Neural progenitor cell (in vitro differentiated cells): ENCODE measurements around the gene GORAB. TPM values are rescaled to one million over a fixed set of nuclear protein-coding genes. Genes with fewer than 3 reads are reported as not detected.

Source experiments
- DNase-seq: peaks from one replicate; pipeline ENCODE4 v3.0.0-alpha.2; 2016; ENCODE audit warnings: low spot score
- H2AFZ ChIP-seq: fragments of 200-600 bp; sonication (generic); replicated peaks from 2 replicates; pipeline ENCODE4 v1.6.1; 2016; ENCODE audit warnings: antibody characterized with exemption
- H3F3A ChIP-seq: fragments of 200-600 bp; sonication (generic); 2 replicates; pipeline ENCODE4 v1.6.1; 2016; ENCODE audit warnings: antibody characterized with exemption, low read depth
- H3K27ac ChIP-seq: fragments of 200-600 bp; sonication (generic); 2 replicates; pipeline ENCODE4 v1.5.1; 2016; ENCODE audit warnings: mild to moderate bottlenecking
- H3K27me3 ChIP-seq: fragments of 200-600 bp; sonication (generic); 2 replicates; pipeline ENCODE4 v1.6.1; 2016; ENCODE audit warnings: mild to moderate bottlenecking, moderate library complexity
- H3K36me3 ChIP-seq: fragments of 200-600 bp; sonication (generic); 2 replicates; pipeline ENCODE4 v1.5.1; 2016
- H3K4me1 ChIP-seq: fragments of 200-600 bp; sonication (generic); 2 replicates; pipeline ENCODE4 v1.6.1; 2016; ENCODE audit warnings: mixed run types
- H3K4me2 ChIP-seq: fragments of 200-600 bp; sonication (generic); 2 replicates; pipeline ENCODE4 v1.6.1; 2016
- H3K4me3 ChIP-seq: fragments of 200-600 bp; sonication (generic); 2 replicates; pipeline ENCODE4 v1.5.1; 2016
- H3K79me2 ChIP-seq: fragments of 200-600 bp; sonication (generic); 2 replicates; pipeline ENCODE4 v1.6.1; 2016; ENCODE audit warnings: low read depth
- H3K9ac ChIP-seq: fragments of 200-600 bp; sonication (generic); 2 replicates; pipeline ENCODE4 v1.6.1; 2016
- H3K9me3 ChIP-seq: fragments of 200-600 bp; sonication (generic); 2 replicates; pipeline ENCODE4 v1.5.1; 2016; ENCODE audit warnings: low read depth
- H4K20me1 ChIP-seq: fragments of 200-600 bp; sonication (generic); 2 replicates; pipeline ENCODE4 v1.6.1; 2016; ENCODE audit warnings: low read depth
- H3K27ac Mint-ChIP-seq: 3 replicates; pipeline ENCODE4 v1.8.0; 2021; ENCODE audit warnings: mixed read lengths
- H3K27me3 Mint-ChIP-seq: 2 replicates; pipeline ENCODE4 v1.8.0; 2022; ENCODE audit warnings: low read depth, mild to moderate bottlenecking, inconsistent platforms, moderate library complexity, mixed read lengths; ENCODE audit not compliant: insufficient read depth
- H3K36me3 Mint-ChIP-seq: 3 replicates; pipeline ENCODE4 v1.8.0; 2021; ENCODE audit warnings: mixed read lengths
- H3K4me1 Mint-ChIP-seq: 3 replicates; pipeline ENCODE4 v1.8.0; 2021; ENCODE audit warnings: mixed read lengths
- H3K4me3 Mint-ChIP-seq: 3 replicates; pipeline ENCODE4 v1.8.0; 2021; ENCODE audit warnings: mild to moderate bottlenecking, moderate library complexity, mixed read lengths
- H3K9me3 Mint-ChIP-seq: 3 replicates; pipeline ENCODE4 v1.8.0; 2020; ENCODE audit warnings: mixed read lengths
- EZH2 ChIP-seq: fragments of 200-600 bp; sonication (generic); IDR thresholded peaks from 2 replicates; pipeline ENCODE4 v1.6.1; 2017; ENCODE audit warnings: antibody characterized with exemption, mild to moderate bottlenecking, moderate library complexity
- EZH2phosphoT487 ChIP-seq: fragments of 200-600 bp; sonication (generic); IDR thresholded peaks from 2 replicates; pipeline ENCODE4 v1.6.1; 2017; ENCODE audit warnings: antibody characterized with exemption
- total RNA-seq: library from RNA; depleted of rRNA; stranded (reverse); fragments of >200 nt; gene quantifications from 2 replicates; pipeline ENCODE4 v1.2.3, GENCODE V29; 2015; ENCODE audit warnings: low replicate concordance
- TF ChIP-seq, protein P1 (sequence below): fragments of 200-600 bp; sonication (generic); IDR thresholded peaks from 2 replicates; pipeline ENCODE4 v1.5.1; 2017; ENCODE audit warnings: antibody characterized with exemption, mild to moderate bottlenecking

The GORAB gene
- total RNA-seq, 1 donor from 2014 or later: 23.8 TPM

DNA sequence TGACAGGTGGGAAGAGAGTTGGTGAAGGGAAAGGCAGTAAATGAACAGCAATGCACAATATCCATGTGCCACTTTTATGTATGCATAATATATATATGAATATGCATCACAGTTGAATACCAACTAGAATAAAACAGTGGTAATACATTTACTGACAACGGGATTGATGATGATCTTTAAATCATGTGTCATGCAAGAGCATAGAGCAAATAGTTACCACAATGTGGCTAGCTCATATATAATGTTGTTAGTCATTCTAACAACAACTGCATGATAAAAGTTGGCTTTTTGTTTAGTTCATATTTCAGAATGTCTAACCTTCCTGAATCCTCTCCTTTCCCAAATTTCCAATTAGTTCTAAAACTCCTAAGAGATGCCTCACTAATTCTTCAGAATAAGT is 46.4 kb downstream of the GORAB start:
- no peaks in the 10 kb centered on the region for H4K20me1 ChIP-seq
- H3F3A ChIP-seq: peaks cover 11% of the 10 kb centered on the region
- Mint-ChIP-seq H3K27me3 (no peaks in the 10 kb centered on the region), H3K27ac (no peak overlapping the region), H3K36me3 (no peaks in the 10 kb centered on the region), H3K9me3 (peaks cover 2% of the 10 kb centered on the region), H3K4me3 (no peak overlapping the region), H3K4me1 (peaks cover 3% of the 10 kb centered on the region)
- H3K79me2 ChIP-seq: no peaks in the 10 kb centered on the region
- H3K27ac ChIP-seq: no peak overlapping the region
- no peak overlapping the region for H3K4me2 ChIP-seq
- H3K9me3 ChIP-seq: no peaks in the 10 kb centered on the region
- no peak overlapping the region for H3K9ac ChIP-seq
- TF ChIP-seq EZH2 (no peak), EZH2phosphoT487 (no peak)
- TF ChIP-seq, protein P1, sequence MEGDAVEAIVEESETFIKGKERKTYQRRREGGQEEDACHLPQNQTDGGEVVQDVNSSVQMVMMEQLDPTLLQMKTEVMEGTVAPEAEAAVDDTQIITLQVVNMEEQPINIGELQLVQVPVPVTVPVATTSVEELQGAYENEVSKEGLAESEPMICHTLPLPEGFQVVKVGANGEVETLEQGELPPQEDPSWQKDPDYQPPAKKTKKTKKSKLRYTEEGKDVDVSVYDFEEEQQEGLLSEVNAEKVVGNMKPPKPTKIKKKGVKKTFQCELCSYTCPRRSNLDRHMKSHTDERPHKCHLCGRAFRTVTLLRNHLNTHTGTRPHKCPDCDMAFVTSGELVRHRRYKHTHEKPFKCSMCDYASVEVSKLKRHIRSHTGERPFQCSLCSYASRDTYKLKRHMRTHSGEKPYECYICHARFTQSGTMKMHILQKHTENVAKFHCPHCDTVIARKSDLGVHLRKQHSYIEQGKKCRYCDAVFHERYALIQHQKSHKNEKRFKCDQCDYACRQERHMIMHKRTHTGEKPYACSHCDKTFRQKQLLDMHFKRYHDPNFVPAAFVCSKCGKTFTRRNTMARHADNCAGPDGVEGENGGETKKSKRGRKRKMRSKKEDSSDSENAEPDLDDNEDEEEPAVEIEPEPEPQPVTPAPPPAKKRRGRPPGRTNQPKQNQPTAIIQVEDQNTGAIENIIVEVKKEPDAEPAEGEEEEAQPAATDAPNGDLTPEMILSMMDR: no peak
- DNase-seq: no peak
- H3K36me3 ChIP-seq: no peaks in the 10 kb centered on the region
- peaks cover 1% of the 10 kb centered on the region for H3K27me3 ChIP-seq
- H2AFZ ChIP-seq: no peak overlapping the region
- H3K4me3 ChIP-seq: no peak overlapping the region
- peaks cover 15% of the 10 kb centered on the region for H3K4me1 ChIP-seq

- Histone ChIP-seq H2AFZ (no peak overlapping the region), H3K4me2 (no peak overlapping the region), H4K20me1 (no peaks in the 10 kb centered on the region)
Measured at GRCh38 chr1:170580636-170581440, 48.9 kb downstream of the GORAB start.

DNA sequence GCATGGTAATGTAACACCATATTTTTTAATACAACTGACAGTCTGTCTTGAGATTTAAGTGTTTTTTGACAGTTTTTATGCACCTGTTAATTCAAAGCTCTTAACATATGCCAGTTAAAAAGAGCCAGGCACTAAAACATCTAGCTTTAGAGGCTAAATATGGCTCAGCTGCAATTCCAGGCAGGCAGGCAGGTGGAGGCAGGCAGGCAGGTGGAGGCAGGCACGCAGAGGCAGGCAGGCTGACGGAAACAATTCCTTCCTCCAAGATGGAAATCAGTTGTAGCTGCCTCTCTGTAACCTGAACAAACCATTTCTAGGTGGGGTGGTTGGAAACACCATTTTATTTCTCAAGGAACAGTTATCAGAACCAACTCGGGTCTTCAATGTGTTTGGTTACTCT is 51.2 kb downstream of the GORAB start:
- no peak overlapping the region for H3K4me2 ChIP-seq
- H3K27ac Mint-ChIP-seq: no peak overlapping the region
- no peaks in the 10 kb centered on the region for H4K20me1 ChIP-seq
- H3K9me3 Mint-ChIP-seq: no peaks in the 10 kb centered on the region
- peaks cover 42% of the 10 kb centered on the region for H3K27me3 ChIP-seq
- DNase-seq: no peak
- TF ChIP-seq EZH2phosphoT487 (no peak), EZH2 (no peak)
- TF ChIP-seq, protein P1: no peak
- peaks cover 34% of the 10 kb centered on the region for H3K4me1 ChIP-seq
- no peaks in the 10 kb centered on the region for H3K36me3 Mint-ChIP-seq
- H3K9me3 ChIP-seq: no peaks in the 10 kb centered on the region
- H2AFZ ChIP-seq: no peak overlapping the region
- H3K27me3 Mint-ChIP-seq: no peaks in the 10 kb centered on the region
- H3K4me3 Mint-ChIP-seq: no peak overlapping the region
- no peak overlapping the region for H3K27ac ChIP-seq
- peaks cover 24% of the 10 kb centered on the region for H3K4me1 Mint-ChIP-seq
- H3K9ac ChIP-seq: no peak overlapping the region
- no peak overlapping the region for H3K4me3 ChIP-seq
- H3K79me2 ChIP-seq: no peaks in the 10 kb centered on the region
- no peaks in the 10 kb centered on the region for H3K36me3 ChIP-seq
- H3F3A ChIP-seq: peaks cover 29% of the 10 kb centered on the region

More at GRCh38 chr1:170580636-170581440, 48.9 kb downstream of the GORAB start:
- H3K36me3 Mint-ChIP-seq: no peaks in the 10 kb centered on the region
- H3K4me1 ChIP-seq: peaks cover 18% of the 10 kb centered on the region
- DNase-seq: no peak
- H3K4me3 Mint-ChIP-seq: no peak overlapping the region
- H3K4me1 Mint-ChIP-seq: peaks cover 5% of the 10 kb centered on the region
- peaks cover 26% of the 10 kb centered on the region for H3K27me3 ChIP-seq
- H3F3A ChIP-seq: peaks cover 14% of the 10 kb centered on the region
- no peaks in the 10 kb centered on the region for H3K36me3 ChIP-seq
- H3K27ac Mint-ChIP-seq: no peak overlapping the region
- no peaks in the 10 kb centered on the region for H3K79me2 ChIP-seq
- no peaks in the 10 kb centered on the region for H3K9me3 ChIP-seq
- no peaks in the 10 kb centered on the region for H3K27me3 Mint-ChIP-seq
- H3K9ac ChIP-seq: no peak overlapping the region
- no peak overlapping the region for H3K4me3 ChIP-seq
- H3K9me3 Mint-ChIP-seq: no peaks in the 10 kb centered on the region
- TF ChIP-seq, protein P1: no peak
- TF ChIP-seq EZH2phosphoT487 (no peak), EZH2 (no peak)
- no peak overlapping the region for H3K27ac ChIP-seq
